Astrocyte (in vitro differentiated cells and primary cell): ENCODE data around the gene NKAIN2.

Experiments used
- CTCF ChIP-seq: IDR thresholded peaks from 2 replicates; pipeline ENCODE4 v1.5.1; 2011; ENCODE audit warnings: low read depth, mild to moderate bottlenecking, inconsistent platforms, low read length, moderate library complexity; ENCODE audit not compliant: insufficient read depth
- EZH2 ChIP-seq: IDR thresholded peaks from 2 replicates; pipeline ENCODE4 v1.6.1; 2012; ENCODE audit warnings: mild to moderate bottlenecking, low read length, inconsistent platforms; ENCODE audit not compliant: insufficient read depth

DNA sequence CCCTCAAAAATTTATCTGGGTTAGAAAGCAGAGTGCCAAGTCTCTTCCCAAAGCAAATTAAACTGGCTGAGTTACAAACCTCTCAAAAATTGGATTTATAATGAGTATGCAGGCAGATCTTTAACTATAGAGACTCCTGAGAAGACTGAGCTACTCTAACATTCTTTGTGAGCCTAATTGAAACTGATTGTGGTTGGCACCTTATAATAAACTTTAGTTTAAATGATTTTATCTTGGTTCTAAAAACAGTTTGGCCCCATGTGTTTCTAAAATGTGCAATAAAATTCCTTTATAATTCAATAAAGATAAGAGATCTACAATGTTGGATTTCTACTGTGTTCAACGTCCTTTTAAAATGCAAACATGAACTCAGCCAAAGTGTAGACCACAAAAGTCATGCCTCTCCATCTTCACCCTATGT lies 678.4 kb downstream of the NKAIN2 start:
- TF ChIP-seq CTCF, result no peak
- TF ChIP-seq EZH2, result no peak
